Right cardiac atrium (tissue), 5 donors: ENCODE results near the gene RAB38. TPM values are rescaled to one million over a fixed set of nuclear protein-coding genes. Genes with fewer than 3 reads are reported as not detected.

ENCODE experiments used
- ATAC-seq, 2 donors: fragments of 200-7000 bp; cut with Tn5 transposase; one replicate each; pipeline versions ENCODE4 v1.8.0 to v1.9.1; 2020; ENCODE audit warnings: moderate library complexity in 2 of 2, mild to moderate bottlenecking in 1 of 2
- DNase-seq, 3 donors: peaks; one replicate each; pipeline ENCODE4 v3.0.0-alpha.2; 2020
- H3K27ac ChIP-seq: one replicate; pipeline ENCODE4 v1.5.1; 2013; ENCODE audit warnings: mild to moderate bottlenecking, low read length, control low read depth, moderate library complexity
- H3K27me3 ChIP-seq: one replicate; pipeline ENCODE4 v1.6.1; 2013; ENCODE audit not compliant: control insufficient read depth, insufficient read depth
- H3K4me1 ChIP-seq: one replicate; pipeline ENCODE4 v1.6.1; 2013; ENCODE audit warnings: low read length; ENCODE audit not compliant: control insufficient read depth, insufficient read depth
- H3K4me3 ChIP-seq: one replicate; pipeline ENCODE4 v1.5.1; 2013; ENCODE audit warnings: low read length, control low read depth
- H3K9me3 ChIP-seq: one replicate; pipeline ENCODE4 v1.6.1; 2013; ENCODE audit warnings: low read length; ENCODE audit not compliant: control insufficient read depth
- WGBS: extraction: QIAGEN DNeasy Blood & Tissue Kit; methylation state at CpG from one replicate; pipeline ENCODE4 v1.1.7; 2013; 5-methylcytosine and 5-hydroxymethylcytosine counted together
- intact Hi-C, 4 donors: fragments of 100-400 bp; cut with DNase I; formaldehyde crosslinking; loops; one replicate each; pipeline versions ENCODE4 v1.11.0 to v1.14.0; 2022 to 2023
- microRNA-seq, 2 donors: library from miRNA; unstranded; fragments of <30 nt; microRNA quantifications; one replicate each; pipeline ENCODE4 v1.2.0, GENCODE V29; 2020 to 2021
- polyA plus RNA-seq: library from polyadenylated mRNA; stranded (reverse); fragments of 200-250 nt; gene quantifications from one replicate; pipeline ENCODE4 v1.2.3, GENCODE V29; 2013
- total RNA-seq, 4 donors: library from RNA; stranded (reverse); fragmentation: NEBNext Ultra II Directional; extraction: Animal tissue kit (Norgen Biotek cat#: 25700); gene quantifications; one replicate each; pipeline ENCODE4 v1.2.1, GENCODE V29; 2021
- donor health status: healthy with polysubstance abuse.
- donor health status: DM: no; HTN: yes; CAD: no.
- donor health status: DM: no; HTN: no; CAD: no.
- donor health status: DM: no; HTN: yes; CAD: no; lungs with severe emphysema.
- donor health status: DM: yes; HTN: yes; CAD: no.

RAB38 gene
- total and polyA plus RNA-seq, 5 donors, result 0.39 to 1.4 (median 1.0) TPM

GRCh38 chr11:88064097-88064705 lies 111.0 kb downstream of the RAB38 start:
- no peak overlapping the region for H3K4me3 ChIP-seq
- H3K4me1 ChIP-seq, result no peaks in the 10 kb centered on the region
- intact Hi-C loops, result no loop called here
- no peaks in the 10 kb centered on the region for H3K9me3 ChIP-seq
- H3K27me3 ChIP-seq, result no peaks in the 10 kb centered on the region
- no peak for DNase-seq
- H3K27ac ChIP-seq, result no peak overlapping the region
- no peak for ATAC-seq
- WGBS, result 76% methylated on average over 2 of the region's 2 CpGs

Small RNA genes within 50 kb of the gene (microRNA-seq; reads per million reads assigned to microRNA genes)
- gene MIR3166, result 0 reads per million in 2 donors

Other genes starting within 250 kb of the RAB38 start
- gene CTSC, start 162.3 kb upstream of the RAB38 start, total RNA-seq, result 10 to 100 TPM; 22.5 to 39.3 (median 28.8) TPM
- gene CTSC, start 162.3 kb upstream of the RAB38 start, polyA plus RNA-seq, result 17.7 TPM